ENCODE data around the gene SYT15.

Gene SYT15

GRCh38 chr10:46539596-46540411, 39.1 kb upstream of the SYT15 start:
- H3K27me3 ChIP-seq (ENCODE audit: insufficient read depth, low read length), result peaks cover 13% of the 10 kb centered on the region
- no peak overlapping the region for H3K9ac ChIP-seq (ENCODE audit: low read depth, low read length)
- H3K27ac ChIP-seq (ENCODE audit: low read length), result no peak overlapping the region
- H3K4me1 ChIP-seq (ENCODE audit: insufficient read depth, low read length), result peaks cover 10% of the 10 kb centered on the region; the same call in 1 of the 2 replicates
- H3K9me3 ChIP-seq (ENCODE audit: insufficient read depth, low read depth, low read length), result no peaks in the 10 kb centered on the region
- H3K36me3 ChIP-seq (ENCODE audit: insufficient read depth, low read depth, low read length), result no peaks in the 10 kb centered on the region
- no peak overlapping the region for H3K4me3 ChIP-seq (ENCODE audit: low read length)

DNA sequence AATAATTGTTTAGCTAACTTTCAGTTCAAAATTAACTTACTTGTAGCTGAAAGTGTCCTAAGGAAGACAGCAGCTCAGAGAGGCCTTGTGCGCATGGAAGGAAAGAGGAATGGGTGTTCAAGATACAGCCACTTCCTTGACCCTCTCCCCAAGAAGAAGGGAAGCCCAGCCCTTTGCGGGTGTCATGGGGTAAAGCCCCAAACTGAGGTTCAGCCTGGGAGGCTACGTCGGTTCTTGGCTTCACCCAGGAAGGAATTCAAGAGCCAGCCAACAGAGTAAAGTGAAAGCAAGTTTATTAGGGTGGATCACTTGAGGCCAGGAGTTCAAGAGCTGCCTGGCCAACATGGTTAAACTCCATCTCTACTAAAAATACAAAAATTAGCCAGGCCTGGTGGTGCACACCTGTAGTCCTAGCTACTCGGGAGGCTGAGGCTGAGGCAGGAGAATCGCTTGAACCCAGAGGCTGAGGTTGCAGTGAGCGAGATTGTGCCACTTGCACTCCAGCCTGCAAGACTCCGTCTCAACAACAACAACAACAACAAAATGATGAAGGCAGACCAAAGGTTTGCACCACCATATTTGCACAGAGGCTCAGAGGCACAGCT, 38.4 kb upstream of the SYT15 start:
- H3K36me3 ChIP-seq (ENCODE audit: insufficient read depth, low read depth, low read length), result no peaks in the 10 kb centered on the region
- H3K27ac ChIP-seq (ENCODE audit: low read length), result no peak overlapping the region
- H3K4me1 ChIP-seq (ENCODE audit: insufficient read depth, low read length), result peaks cover 10% of the 10 kb centered on the region; the same call in 1 of the 2 replicates
- peak overlapping the region; percentile 45 for H3K4me3 ChIP-seq (ENCODE audit: low read length)
- H3K9ac ChIP-seq (ENCODE audit: low read depth, low read length), result no peak overlapping the region
- H3K27me3 ChIP-seq (ENCODE audit: insufficient read depth, low read length), result peaks cover 13% of the 10 kb centered on the region
- no peaks in the 10 kb centered on the region for H3K9me3 ChIP-seq (ENCODE audit: insufficient read depth, low read depth, low read length)

- peaks cover 13% of the 10 kb centered on the region for H3K27me3 ChIP-seq (ENCODE audit: insufficient read depth, low read length)
- H3K4me3 ChIP-seq (ENCODE audit: low read length), result peak overlapping the region; percentile 45
- H3K27ac ChIP-seq (ENCODE audit: low read length), result no peak overlapping the region
- H3K36me3 ChIP-seq (ENCODE audit: insufficient read depth, low read depth, low read length), result no peaks in the 10 kb centered on the region
- no peaks in the 10 kb centered on the region for H3K9me3 ChIP-seq (ENCODE audit: insufficient read depth, low read depth, low read length)
- peaks cover 10% of the 10 kb centered on the region; the same call in 1 of the 2 replicates for H3K4me1 ChIP-seq (ENCODE audit: insufficient read depth, low read length)
- no peak overlapping the region for H3K9ac ChIP-seq (ENCODE audit: low read depth, low read length)
Observed at GRCh38 chr10:46541017-46541661, 37.8 kb upstream of the SYT15 start.

DNA sequence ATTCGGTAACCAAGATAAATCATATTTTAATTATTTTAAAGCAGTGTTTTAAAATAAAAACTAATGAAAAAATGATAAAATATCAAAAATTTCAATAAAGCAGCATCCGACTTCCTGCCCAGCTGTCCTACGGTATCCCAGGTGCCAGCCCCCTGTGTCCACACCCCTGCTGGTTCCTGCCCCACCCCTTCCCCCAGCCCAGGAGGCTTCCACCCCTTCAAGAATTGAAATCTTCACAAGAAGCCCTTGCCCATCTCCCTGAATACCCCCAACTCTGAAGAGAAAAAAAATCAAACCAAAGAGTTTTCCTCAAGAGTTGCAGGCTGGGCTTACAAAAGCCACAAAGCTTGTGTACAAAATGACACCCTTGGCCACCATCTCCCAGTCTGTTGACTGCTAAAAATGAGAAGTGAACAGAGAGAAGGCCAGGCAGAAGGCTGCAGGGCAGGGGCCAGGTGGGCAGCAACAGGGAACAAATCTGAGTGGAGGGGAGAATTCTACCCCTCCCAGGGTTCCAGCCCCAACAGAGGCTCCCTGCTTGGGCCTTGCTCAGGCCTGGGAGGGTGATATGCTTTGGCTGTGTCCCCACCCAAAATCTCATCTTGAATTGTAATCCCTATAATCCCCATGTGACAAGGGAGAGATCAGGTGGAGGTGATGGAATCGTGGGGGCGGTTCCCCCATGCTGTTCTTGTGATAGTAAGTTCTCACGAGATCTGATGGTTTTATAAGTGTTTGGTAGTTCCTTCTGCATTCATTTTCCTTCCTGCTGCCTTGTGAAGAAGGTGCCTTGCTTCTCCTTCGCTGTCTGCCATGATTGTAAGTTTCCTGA, 37.0 kb upstream of the SYT15 start:
- no peak overlapping the region for H3K27ac ChIP-seq (ENCODE audit: low read length)
- peaks cover 13% of the 10 kb centered on the region for H3K27me3 ChIP-seq (ENCODE audit: insufficient read depth, low read length)
- peaks cover 8% of the 10 kb centered on the region; the same call in 1 of the 2 replicates for H3K4me1 ChIP-seq (ENCODE audit: insufficient read depth, low read length)
- H3K9ac ChIP-seq (ENCODE audit: low read depth, low read length), result no peak overlapping the region
- no peaks in the 10 kb centered on the region for H3K9me3 ChIP-seq (ENCODE audit: insufficient read depth, low read depth, low read length)
- peak overlapping the region; percentile 45; the same call in 1 of the 2 replicates for H3K4me3 ChIP-seq (ENCODE audit: low read length)
- no peaks in the 10 kb centered on the region for H3K36me3 ChIP-seq (ENCODE audit: insufficient read depth, low read depth, low read length)

GRCh38 chr10:46542567-46543465, 36.1 kb upstream of the SYT15 start:
- Histone ChIP-seq H3K36me3 (ENCODE audit: insufficient read depth, low read depth, low read length) (no peaks in the 10 kb centered on the region), H3K27ac (ENCODE audit: low read length) (no peak overlapping the region), H3K4me3 (ENCODE audit: low read length) (no peak overlapping the region), H3K27me3 (ENCODE audit: insufficient read depth, low read length) (peaks cover 13% of the 10 kb centered on the region), H3K9me3 (ENCODE audit: insufficient read depth, low read depth, low read length) (no peaks in the 10 kb centered on the region), H3K4me1 (ENCODE audit: insufficient read depth, low read length) (peaks cover 7% of the 10 kb centered on the region; the same call in 1 of the 2 replicates), H3K9ac (ENCODE audit: low read depth, low read length) (no peak overlapping the region)

DNA sequence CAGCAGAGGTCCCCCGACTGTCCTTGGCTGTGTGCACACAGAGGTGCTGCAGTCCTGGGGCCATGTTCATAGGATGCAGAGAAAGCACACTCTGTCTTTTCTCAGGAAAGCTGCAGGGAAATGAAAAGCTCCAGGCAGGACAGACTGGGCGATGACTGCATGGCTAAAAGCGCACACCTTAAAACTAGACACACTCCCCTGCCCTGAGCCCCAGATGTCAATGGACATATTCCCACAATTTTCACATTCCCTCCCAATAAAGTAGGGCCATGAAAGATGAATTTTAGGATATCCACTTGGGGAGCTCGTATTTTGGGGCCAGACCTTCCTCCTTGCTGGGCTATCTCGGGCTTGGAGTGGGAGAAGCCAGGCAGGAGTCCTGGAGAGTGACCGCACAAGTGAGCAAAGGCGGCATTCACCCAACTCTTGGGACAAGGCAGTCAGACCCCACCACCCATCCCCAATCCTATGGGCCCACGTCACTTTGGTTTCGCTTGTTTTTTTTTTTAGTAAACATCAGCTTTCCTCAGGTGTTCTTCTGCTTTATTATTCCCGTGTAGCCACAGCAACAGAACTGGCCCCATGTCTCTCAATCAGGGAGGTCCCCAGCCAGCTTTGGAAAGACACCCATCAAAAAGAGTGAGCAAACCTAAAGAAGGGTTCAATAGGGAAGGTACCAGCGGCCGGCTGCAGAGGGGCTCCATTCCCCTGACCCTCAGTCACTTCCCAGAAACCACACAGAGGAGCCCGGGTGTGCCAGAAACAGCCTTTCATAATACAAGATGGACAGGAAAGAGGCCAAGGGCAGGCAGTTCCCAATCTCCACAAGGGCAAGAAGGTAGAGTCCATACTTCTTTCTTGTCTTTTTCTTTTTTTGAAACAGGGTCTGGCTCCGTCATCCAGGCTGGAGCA, 35.2 kb upstream of the SYT15 start:
- Histone ChIP-seq H3K4me1 (ENCODE audit: insufficient read depth, low read length) (peaks cover 7% of the 10 kb centered on the region; the same call in 1 of the 2 replicates), H3K27me3 (ENCODE audit: insufficient read depth, low read length) (peaks cover 13% of the 10 kb centered on the region), H3K9me3 (ENCODE audit: insufficient read depth, low read depth, low read length) (no peaks in the 10 kb centered on the region), H3K4me3 (ENCODE audit: low read length) (no peak overlapping the region), H3K9ac (ENCODE audit: low read depth, low read length) (no peak overlapping the region), H3K27ac (ENCODE audit: low read length) (no peak overlapping the region), H3K36me3 (ENCODE audit: insufficient read depth, low read depth, low read length) (no peaks in the 10 kb centered on the region)

DNA sequence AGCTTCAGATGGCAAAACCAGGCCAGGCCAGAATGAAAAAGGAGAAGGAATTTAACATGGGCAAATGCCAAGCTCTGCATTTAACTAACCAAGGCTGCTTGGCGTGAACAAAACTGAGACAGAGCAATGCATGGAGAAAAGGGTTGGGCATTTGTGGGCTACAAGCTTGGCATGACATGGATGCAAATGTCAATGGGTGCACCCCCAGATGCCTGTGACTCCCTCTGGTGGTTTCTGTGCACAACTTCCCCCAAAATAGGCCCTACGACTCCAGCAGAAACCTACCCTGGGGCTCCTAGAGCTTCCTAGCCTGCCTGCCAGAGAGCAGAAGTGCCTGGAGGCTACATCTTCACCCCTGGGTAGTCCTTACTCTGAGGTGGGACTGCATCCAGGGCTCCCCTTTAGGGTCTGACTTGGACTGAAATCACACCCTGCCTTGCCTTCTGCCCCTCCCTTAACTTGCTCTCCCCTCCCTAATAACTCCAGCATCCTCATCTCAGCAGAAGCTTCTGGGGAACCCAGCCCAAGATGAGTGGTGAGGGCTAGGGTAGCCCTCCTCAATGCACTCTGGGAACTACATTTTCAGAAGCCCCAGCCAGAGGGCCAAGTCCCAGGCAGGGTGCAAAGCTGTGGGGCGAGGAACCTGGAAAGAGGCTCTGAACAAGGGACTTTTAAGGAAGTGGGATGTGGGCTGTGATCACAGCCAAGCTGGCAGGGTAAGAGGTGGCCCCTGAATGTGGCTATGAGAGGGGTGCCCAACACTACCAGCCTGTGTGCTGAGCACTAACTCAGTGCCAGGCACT, 33.7 kb upstream of the SYT15 start:
- H3K9me3 ChIP-seq (ENCODE audit: insufficient read depth, low read depth, low read length), result no peaks in the 10 kb centered on the region
- H3K4me3 ChIP-seq (ENCODE audit: low read length), result no peak overlapping the region
- no peak overlapping the region for H3K9ac ChIP-seq (ENCODE audit: low read depth, low read length)
- H3K27ac ChIP-seq (ENCODE audit: low read length), result no peak overlapping the region
- H3K27me3 ChIP-seq (ENCODE audit: insufficient read depth, low read length), result peaks cover 8% of the 10 kb centered on the region; the same call in 1 of the 2 replicates
- peaks cover 7% of the 10 kb centered on the region for H3K36me3 ChIP-seq (ENCODE audit: insufficient read depth, low read depth, low read length)
- H3K4me1 ChIP-seq (ENCODE audit: insufficient read depth, low read length), result peaks cover 7% of the 10 kb centered on the region; the same call in 1 of the 2 replicates

DNA sequence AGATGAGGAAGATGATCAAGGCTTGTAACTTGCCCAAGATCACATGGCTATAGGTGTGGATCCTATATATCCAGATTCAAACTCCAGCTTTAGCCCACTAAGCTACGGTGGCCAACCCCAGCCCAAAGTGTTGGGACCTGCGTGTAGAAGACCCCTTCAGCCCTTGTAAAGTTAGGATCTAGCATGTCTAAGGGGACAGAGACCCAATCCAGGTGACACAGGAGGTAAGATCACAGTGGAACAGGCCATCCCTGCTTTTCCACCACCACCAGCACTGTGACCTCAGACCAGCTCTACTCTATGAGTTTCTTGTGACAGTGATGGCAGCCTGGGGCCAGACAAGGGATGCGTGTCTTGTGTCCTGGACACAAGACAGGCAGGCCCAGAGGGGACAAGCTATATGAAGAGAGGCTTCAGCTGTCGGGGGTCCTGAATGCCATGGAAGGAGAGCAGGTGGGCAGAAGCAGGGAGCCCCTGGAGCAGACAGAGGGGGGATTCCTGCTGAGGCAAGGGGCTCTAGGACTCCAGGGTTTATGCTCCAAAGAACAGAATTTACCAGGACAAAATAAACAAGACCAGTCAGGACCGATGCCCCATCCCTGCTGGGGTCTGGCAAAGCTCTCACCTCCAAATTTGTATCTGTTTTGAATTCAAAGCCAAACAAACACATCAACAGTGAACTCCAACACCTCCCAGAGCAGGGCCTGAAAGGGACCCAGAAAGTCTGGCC, 32.9 kb upstream of the SYT15 start:
- Histone ChIP-seq H3K36me3 (ENCODE audit: insufficient read depth, low read depth, low read length) (peaks cover 13% of the 10 kb centered on the region), H3K9me3 (ENCODE audit: insufficient read depth, low read depth, low read length) (no peaks in the 10 kb centered on the region), H3K9ac (ENCODE audit: low read depth, low read length) (no peak overlapping the region), H3K27me3 (ENCODE audit: insufficient read depth, low read length) (no peaks in the 10 kb centered on the region), H3K4me3 (ENCODE audit: low read length) (no peak overlapping the region), H3K4me1 (ENCODE audit: insufficient read depth, low read length) (peaks cover 7% of the 10 kb centered on the region; the same call in 1 of the 2 replicates), H3K27ac (ENCODE audit: low read length) (no peak overlapping the region)
